GM04504 (cell line): ENCODE results near the gene GPN1.
"Not testable (repeated sequence)": the region's sequence is repeated elsewhere in the genome, so short reads cannot be mapped to it uniquely, and the experiment has no call there.

Source experiments
- DNase-seq: peaks from one replicate; pipeline ENCODE4 v3.0.0-alpha.2; 2012; ENCODE audit warnings: low read depth

GPN1 gene

GRCh38 chr2:27627963-27628766, 685 bp upstream of the GPN1 start:
- peak; percentile 57 for DNase-seq

GRCh38 chr2:27630257-27630656, 1.4 kb downstream of the GPN1 start:
- DNase-seq: not testable (repeated sequence)

GRCh38 chr2:27634291-27634690, 5.4 kb downstream of the GPN1 start:
- DNase-seq: no peak

- DNase-seq: no peak
These were observed 7.9 kb downstream of the GPN1 start for GRCh38 chr2:27636766-27637165.

- DNase-seq: no peak
These were observed 9.3 kb downstream of the GPN1 start for GRCh38 chr2:27638037-27638637.

- peak; percentile 69 for DNase-seq
These were observed 9.9 kb downstream of the GPN1 start for GRCh38 chr2:27638709-27639108.

- DNase-seq: no peak
These were observed 11.9 kb downstream of the GPN1 start for GRCh38 chr2:27640722-27641245.

GRCh38 chr2:27645197-27645596, 16.3 kb downstream of the GPN1 start:
- DNase-seq: no peak

- DNase-seq: no peak
These were observed 18.4 kb downstream of the GPN1 start for GRCh38 chr2:27647289-27647688.

GRCh38 chr2:27647737-27648136, 18.9 kb downstream of the GPN1 start:
- no peak for DNase-seq

GRCh38 chr2:27651056-27651455, 22.2 kb downstream of the GPN1 start:
- DNase-seq: no peak

GRCh38 chr2:27652341-27652740, 23.5 kb downstream of the GPN1 start:
- no peak for DNase-seq

GRCh38 chr2:27652790-27653189, 23.9 kb downstream of the GPN1 start:
- DNase-seq: no peak

GRCh38 chr2:27653397-27653796, 24.5 kb downstream of the GPN1 start:
- DNase-seq: no peak

GRCh38 chr2:27655155-27655951, 26.5 kb downstream of the GPN1 start:
- DNase-seq: no peak

GRCh38 chr2:27661371-27661770, 32.5 kb downstream of the GPN1 start:
- no peak for DNase-seq

- DNase-seq: peak; percentile 74
These were observed 34.7 kb downstream of the GPN1 start, which contains the start of the genes SLC4A1AP and SUPT7L for GRCh38 chr2:27663285-27664153. Gene SLC4A1AP (plus strand): TSS chr2:27663889. CDS start chr2:27663915, 26 bp downstream. Gene SUPT7L (minus strand): TSS chr2:27663614. CDS start chr2:27662192, 1,422 bp downstream.

- DNase-seq: no peak
These were observed 35.3 kb downstream of the GPN1 start for GRCh38 chr2:27664154-27664574.

GRCh38 chr2:27664622-27665363, 35.9 kb downstream of the GPN1 start:
- DNase-seq: no peak

- DNase-seq: no peak
These were observed 38.6 kb downstream of the GPN1 start for GRCh38 chr2:27667446-27667845.

GRCh38 chr2:27671235-27671634, 42.4 kb downstream of the GPN1 start:
- DNase-seq: no peak
